G401.6 (cell line): ENCODE results near the gene CPSF2.
A peak's percentile ranks its signal among the peaks of the same experiment; 100 is the strongest.

Experiments
- FAIRE-seq: peaks from 2 replicates; lab custom pipeline; 2012; peaks lifted over from hg19 to GRCh38; lab: Jason Lieb, UNC

CPSF2 gene

DNA sequence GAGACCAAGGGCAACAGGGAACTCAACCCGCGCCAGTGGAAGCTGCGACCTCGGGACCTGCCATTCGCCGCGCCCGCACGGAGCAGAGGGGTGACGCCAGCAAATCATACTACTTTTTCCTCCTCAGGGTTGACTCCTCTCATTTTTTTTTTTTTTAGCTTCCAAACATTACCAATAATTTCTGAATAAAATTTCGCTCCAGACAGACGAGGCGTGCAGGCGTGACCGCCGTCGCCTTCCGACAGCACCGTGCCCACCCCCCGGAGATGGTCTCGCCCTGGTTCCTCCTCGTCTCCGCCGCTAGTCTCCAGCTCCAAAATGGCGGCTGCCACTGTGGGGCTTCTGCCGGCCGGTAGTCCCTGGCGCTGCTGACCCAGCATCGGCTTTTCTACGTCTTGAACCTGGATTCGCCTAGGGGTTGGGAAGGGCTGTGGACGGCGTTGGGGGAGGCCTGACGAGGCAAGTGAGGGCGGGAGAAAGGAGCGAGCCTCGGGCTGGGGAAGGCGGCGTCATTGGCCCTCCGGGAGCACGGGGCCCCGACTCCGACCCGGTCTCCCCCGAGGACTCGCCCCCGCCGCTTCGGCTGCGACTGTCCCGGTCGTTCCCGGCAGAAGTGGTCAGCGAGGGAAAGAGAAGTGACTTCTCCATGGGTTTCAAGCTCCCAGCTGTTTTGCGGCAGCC, at the start of gene CPSF2, which contains the start of gene NDUFB1:
Gene CPSF2, plus strand, starts transcription at position 300 of the 681 bp plus-strand sequence. CDS start 9,016 bp downstream, outside the sequence.
Gene NDUFB1, minus strand, starts transcription at position 37 of the 681 bp plus-strand sequence. CDS start 4,069 bp downstream, outside the sequence.
- no peak for FAIRE-seq

DNA sequence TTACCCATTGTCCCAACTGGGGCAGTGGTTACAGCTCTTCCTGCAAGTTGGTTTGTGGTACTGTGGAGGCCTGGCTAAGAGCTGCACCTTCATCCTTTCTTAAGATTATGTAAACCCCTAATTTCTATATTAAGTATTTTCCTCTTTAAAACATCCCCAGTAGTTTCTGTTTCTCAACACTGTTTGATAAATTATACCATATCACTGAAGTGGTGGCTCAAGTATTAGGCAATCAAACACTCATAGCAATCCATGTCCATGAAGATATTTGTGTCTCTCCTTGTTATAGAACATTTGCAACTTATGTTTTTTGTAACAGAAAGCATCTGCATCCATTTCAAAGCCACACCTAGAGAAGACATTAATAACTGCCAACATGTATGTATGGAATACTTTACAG, 47.2 kb upstream of the CPSF2 start:
- FAIRE-seq, result no peak

DNA sequence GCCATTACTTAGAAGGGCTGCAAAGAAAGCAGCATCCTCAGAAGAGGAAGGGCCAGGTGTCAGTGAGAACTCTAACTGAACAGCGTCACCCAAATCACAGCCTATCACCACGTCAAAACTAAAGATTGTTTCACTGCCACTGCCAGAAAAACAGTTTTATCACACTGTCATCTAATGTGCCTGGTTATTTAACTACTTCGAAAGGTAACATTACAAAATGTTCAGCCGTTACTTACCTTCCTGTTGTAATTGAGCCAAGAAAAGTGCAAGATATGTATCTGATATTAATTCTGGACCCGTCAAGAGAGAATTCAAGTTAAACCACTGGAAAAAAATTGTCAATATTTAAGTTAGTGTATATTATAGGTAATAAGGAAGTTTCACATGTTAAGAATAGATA, 33.3 kb upstream of the CPSF2 start:
- no peak for FAIRE-seq

DNA sequence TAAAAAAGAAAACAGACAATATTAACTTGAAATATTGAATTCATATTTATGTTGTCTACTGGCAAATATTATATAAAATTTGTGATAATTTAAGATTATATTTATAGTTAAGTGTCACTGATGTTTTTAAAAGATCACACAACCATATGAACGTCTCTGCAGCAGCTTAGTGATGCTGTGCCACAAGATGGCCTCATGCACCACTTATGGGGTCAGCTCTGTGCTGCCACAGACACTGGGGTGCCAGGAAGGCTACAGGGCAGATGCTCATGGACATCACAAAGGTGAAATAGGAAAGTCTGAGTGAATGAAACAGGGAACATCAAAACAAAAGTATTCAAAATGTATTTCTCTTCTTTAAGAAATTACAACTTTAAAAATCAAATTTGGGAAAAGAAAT, 28.4 kb upstream of the CPSF2 start:
- FAIRE-seq, result peak; percentile 75

DNA sequence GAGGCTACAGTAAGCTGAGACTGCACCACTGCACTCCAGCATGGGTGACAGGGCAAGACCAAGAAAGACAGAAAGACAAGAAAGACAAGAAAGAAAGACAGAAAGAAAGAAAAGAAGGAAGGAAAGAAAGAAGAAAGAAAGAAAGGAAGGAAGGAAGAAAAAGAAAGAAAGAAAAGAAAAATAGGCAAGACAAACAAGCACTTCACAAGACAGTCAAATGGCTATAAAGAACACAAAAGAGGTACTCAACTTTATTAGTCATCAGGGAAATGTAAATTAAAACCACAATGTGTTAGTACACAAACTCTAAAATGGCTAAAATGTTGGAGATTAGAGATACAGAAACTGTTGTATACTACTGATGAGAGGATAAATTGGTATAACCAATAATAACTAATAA, 22.0 kb upstream of the CPSF2 start:
- FAIRE-seq, result no peak

DNA sequence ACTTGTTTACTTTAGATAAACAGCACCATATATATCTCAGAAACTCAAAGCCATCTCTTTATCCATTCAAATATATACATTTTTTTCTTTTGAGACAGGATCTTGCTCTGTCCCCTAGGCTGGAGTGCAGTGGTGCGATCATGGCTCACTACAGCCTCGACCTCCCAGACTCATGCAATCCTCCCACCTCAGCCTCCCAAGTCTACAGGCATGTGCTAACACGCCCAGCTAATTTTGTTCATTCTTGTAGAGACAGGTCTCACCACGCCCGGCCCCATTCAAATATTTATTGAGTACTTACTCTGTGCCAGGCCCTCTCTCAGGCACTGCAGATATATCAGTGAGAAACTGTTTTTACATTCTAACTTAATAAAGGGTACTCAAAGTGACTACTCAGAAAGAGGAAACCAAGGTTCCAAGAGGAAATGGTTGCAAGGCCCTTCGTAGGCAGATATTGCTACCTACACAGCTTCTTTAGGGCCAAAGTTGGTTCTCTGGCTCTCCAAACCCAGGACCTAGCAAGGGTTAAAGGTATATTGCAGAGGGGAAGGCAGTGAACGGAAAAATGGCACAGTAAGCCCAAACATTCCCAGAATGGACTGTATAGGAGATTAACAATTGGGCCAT, 18.3 kb upstream of the CPSF2 start:
- no peak for FAIRE-seq

DNA sequence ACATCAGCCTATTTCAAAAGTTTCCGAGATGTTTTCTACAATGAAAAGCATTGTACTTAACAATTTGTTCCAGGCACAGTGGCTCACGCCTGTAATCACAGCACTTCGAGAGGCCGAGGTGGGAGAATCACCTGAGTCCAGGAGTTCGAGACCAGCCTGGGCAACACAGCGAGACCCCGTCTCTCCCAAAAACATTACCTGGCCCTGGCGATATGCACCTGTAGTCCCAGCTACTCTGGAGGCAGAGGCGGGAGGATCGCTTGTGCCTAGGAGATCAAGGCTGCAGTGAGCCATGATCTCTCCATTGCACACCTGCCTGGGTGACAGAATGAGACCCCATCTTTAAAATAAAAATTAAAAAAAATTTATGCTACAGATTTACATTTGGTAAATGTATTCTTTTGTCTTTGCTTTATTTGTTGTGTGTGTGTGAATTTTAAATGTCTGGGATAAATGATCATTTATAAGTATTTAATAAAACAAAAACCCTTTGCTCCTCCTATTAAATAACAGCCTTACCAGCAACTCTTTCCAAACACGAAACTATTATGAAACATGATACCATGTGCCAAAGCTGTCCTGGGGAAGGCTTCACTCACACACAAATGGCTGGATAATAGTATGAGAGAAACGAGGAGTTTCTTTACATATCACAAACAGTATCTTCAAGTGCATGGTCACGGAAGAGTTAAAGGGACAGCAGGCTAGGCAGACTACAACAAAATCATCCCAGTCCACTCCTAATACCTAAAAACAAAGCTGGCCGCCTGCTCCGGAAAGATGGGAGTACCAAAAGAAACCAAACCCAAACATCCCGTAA, 16.5 kb upstream of the CPSF2 start:
- FAIRE-seq, result no peak

DNA sequence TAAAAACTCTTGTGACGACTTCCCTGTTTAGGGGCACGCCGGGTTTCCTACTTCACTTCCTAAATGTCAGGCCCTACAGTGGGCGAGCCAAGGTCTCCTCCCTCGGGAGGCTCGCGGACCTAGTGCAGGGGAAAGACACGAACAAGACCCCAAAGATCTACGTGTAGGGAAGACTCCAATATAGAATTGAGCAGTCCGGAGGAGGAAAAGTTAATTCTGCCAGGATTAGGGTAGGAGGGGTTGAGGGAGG, 16.0 kb upstream of the CPSF2 start:
- FAIRE-seq, result no peak

DNA sequence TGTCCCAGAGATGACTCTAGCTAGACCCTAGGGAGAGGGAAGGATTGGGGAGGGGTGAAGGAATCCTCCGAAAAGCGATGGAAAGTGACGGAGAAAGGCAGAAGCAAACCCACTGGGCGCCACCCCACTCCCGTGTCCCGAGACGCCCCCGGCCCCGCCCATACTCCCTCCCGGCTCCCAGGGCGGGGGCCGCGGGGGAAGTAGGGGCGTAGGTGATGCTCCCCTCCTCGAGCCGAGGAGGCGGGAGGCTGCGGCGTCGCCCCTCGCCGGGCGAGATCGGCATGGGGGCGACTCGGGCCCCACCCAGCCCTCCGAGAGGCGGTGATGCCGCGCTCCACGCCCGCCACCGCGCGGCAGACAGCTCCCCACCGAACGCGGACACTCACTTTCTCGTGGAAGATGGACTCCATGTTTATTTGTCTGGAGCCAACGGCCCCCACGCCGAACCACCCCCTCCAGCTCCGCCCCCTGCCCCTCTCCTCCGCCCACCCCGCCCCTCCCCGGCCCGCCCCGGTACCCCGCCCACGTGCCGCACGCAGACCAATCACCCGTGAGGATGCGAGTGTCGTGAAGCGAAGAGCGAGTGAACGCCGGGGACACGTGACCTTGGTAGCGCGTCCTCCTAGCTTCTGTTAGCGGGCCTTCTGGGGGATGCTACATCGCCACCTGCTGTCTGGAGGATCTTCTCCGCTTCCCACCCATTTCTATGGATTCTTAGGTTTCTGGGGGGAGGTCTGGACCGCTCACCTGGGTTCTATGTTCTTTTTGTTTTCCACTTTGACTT, 15.4 kb upstream of the CPSF2 start, which contains the start of gene ATXN3:
Gene ATXN3, minus strand, starts transcription at position 440 of the 784 bp plus-strand sequence. Its CDS starts 30 bp downstream, at position 410.
- peak; percentile 81 for FAIRE-seq

DNA sequence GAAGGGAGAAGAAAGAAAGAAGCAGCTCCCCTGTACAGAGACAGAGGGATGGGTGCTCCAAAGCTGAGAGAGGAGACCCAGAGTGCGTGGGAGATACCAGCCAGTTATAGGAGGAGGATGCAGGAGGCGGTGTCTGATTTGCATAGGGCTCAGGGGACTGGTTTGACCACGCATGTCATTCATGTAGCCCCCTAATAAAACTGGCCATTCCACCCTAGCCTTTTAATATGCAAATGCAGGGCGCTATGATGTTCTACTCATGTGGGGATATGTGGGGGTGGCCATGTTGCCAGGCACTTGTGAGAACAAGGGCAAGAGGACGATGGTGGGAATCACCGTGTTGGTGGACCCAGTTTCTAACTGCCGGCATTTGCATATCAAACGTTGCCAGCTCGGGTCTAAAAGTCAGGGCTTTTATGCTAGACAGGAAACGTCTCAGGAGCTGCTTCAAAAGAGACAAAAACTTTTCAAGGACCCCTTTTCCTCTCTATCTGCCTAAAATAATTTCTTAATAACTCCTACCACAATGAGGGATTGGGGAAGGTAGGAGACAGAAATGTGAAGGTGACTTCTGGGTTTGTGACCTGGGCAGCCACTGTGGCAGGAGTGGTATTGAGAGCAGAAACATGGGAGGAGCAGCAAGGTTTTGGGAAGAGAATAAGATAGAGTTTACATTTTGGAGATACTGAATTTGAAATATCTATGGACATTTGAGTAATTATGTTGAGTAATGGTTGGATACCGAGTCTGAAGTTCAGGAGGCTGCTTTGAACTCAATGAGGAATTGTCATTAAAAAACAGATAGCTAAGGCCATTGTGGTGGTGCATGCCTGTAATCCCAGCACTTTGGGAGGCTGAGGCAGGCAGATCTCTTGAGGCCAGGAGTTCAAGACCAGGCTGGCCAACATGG, 13.2 kb upstream of the CPSF2 start:
- FAIRE-seq, result no peak

DNA sequence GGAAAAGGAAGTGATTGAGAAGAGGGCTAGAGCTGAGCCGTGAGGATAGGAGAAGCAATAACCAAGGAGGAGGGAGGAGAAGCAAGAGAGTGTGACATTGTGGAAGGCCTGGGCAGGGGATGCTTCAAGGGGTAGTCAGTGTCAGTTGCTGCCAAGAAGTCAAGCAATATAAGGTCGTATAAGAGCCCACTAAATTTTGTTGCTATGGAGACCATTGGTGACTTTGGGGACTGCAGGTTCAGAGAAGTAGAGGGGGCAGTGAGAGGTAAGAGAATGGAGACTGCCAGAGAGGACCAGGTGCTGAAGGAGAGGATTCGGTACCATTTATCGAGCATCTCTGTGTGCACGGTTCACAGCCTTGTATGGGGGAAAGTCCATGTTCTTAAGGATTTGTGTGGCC, 12.3 kb upstream of the CPSF2 start:
- no peak for FAIRE-seq

DNA sequence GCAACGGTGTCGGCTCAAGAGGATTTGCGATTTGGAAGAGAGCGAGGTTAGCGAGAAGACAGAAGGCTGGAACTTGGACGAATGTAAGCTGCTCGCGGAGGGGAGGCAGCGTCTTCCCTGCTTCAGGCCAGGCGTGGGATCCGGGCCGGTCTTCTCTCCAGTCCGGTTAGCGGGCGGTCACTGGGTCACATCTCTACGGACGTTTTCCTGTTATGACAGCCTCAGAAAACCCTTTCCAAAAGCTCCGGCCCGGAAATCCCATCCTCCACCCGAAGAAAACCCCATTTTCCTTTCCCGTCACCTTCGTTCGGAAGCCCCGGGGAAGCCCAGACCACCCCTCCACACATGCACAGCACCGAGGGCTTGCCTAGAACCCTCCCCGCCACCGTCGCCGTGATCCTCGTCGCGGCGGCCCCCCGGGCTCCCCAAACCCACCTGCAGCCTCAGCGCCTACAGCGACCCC, 531 bp upstream of the CPSF2 start:
- FAIRE-seq, result no peak

DNA sequence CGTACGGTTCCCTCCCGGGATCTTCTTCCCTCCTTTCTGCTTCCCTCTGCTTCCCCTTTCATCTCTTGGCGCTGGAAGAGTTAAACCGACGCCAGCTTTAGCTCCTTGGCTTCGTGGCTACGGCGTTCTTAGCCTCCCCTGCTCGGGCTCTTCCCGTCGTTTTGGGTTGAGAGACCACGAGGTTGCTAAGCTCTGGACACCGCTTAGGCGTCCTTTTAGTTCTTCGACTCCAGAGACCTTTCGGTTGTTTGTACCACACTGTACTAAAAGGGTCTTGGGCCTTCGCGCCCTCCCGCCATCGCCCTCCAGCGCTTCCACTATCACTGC, 545 bp downstream of the CPSF2 start:
- no peak for FAIRE-seq

DNA sequence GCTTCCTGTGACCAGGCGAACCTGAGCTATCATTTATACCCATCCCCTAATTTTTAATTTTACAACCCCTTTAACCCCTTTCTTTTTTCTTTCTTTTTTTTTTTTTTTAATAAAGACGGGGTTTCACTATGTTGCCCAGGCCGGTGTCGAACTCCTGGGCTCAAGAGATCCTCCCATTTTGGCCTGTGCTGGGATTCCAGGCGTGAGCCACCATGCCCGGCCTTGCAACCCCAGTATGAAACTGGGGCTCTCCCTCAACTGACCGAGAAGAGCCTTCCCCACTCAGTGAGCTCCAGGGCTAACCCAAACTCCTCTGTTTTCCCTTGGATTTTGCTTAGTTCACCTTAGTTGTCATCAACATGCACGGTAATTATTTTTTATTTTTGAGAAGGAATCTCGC, 992 bp downstream of the CPSF2 start:
- FAIRE-seq, result no peak

DNA sequence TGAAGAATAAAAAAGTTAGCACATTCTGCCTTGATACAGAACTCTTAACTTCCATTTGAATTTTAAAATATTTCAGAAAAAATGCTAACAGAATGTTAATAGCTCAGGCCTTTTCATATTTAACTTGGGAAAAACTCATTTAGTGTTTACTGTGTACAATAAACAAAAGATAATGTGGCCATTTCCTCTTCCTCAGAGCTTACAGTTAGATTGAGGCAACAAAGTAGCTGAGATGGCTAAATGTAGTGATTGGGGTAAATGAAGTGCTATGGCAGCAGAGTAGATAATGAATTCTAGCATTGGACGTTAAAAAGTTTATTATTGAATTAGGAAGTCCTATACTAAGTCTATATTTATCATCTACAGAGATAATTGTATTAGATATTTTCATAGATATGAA, 12.7 kb downstream of the CPSF2 start:
- no peak for FAIRE-seq

DNA sequence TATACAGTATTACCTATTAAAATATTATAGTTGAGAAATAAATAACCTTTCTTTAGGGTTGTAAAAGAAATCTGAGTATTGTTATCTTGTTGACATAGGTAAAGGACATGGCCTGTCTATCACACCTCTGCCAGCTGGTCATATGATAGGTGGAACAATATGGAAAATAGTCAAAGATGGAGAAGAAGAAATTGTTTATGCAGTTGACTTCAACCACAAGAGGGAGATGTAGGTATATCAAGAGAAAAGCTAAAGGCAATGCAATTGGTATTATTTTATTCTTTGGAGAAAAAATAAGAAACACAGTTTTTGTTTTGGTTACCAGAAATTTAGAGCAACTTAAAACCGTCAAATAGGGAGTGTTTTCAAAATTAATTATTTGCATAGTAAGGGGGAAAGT, 13.5 kb downstream of the CPSF2 start:
- peak; percentile 73 for FAIRE-seq

DNA sequence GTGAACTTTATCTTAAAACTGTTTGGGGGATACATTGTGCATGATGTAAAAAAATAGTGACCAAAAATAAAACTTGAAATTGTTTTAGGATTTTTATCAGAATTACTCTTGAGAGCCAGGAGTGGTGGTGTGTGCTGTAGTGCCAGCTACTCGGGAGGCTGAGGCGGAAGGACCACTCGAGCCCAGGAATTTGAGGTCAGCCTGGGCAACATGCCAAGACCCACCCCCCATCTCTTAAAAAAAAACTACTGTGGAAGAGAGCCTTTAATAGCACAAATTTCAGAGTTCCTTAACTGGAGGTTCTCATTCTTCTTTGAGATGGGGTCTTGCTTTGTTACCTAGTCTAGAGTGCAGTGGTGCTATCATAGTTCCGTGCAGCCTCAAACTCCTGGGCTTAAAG, 21.5 kb downstream of the CPSF2 start:
- FAIRE-seq, result no peak

DNA sequence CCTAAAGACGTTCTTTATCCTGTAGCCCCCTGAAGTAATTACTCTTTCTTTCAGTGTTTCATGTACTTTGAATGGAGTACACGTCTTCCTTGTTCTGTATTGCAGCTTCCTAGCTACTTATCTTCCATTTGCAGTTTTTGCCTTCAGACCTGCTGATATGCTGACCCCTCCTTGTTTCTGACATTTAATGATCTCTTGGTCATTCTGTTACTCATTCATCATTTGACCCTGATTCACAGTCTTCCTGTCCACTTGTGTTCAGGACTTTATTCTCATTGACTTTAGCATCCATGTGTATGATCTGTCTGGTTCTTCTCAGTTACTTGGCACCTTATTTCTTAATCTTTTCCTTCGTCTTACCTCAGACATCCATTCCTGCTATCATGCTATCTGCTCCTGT, 22.2 kb downstream of the CPSF2 start:
- no peak for FAIRE-seq

DNA sequence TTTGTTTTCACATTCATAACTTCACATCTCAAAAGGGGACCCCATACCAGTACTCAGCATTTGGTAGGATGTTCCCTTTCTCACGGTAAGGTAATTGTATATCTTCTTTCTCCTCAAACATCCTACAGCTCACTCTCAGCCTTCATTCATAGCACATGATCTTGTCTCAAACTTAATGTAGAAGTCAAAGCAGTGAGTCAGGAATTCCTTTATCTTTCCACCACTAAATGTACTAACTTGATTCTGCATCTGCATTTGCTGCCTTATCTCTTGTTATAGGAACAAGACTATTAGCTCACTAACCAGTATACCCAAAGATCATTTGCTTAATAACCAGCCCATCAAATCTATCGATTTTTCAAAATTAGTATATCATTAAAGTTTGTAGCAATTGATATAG, 22.9 kb downstream of the CPSF2 start:
- FAIRE-seq, result no peak

DNA sequence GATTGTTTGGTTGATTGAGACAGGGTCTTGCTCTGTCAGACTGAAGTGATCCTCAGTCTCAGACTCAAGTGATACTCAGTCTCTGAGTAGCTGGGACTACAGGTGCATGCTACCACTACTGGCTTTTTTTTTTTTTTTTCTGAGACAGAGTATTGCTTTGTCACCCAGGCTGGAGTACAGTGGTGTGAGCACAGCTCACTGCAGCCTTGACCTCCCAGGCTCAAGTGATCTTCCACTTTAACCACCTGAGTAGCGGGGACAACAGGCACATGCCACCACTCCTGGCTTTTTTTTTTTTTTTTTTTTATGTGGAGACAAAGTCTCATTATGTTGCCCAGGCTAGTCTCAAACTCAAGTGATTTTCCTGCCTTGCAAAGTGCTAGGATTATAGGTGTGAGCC, 31.8 kb downstream of the CPSF2 start:
- no peak for FAIRE-seq

DNA sequence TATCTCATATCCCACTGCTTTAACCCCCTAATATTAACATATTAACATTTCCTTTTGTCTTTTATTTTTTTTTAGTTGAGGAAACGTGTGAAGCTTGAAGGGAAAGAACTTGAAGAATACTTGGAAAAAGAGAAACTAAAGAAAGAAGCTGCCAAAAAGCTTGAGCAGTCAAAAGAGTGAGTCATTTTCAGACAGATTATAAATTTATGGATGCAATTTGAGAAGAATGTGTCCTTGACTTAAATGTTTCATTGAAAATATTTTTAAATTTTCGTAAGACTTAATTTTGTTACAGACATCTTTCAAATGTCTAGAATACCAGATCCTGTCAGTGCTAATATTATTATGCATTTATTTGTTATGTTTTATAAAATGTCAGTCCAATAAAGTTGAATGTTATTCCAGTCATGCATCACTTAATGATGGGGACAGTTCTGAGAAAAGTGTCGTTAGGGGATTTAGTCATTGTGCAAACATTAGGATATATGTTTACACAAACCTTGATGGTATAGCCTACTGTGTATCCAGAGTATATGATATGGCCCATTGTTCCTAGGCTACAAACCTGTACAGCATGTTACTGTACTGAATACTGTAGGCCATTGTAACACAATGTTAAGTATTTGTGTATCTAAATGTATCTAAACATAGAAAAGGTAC, 32.6 kb downstream of the CPSF2 start:
- FAIRE-seq, result peak; percentile 53
